GM19043 (cell line): ENCODE data around the gene UBASH3B.
"Not testable (repeated sequence)": the region's sequence is repeated elsewhere in the genome, so short reads cannot be mapped to it uniquely, and the experiment has no call there.

Experiments
- ATAC-seq: cut with Tn5 transposase; IDR thresholded peaks from one replicate; pipeline ENCODE4 v1.9.1; 2021; ENCODE audit warnings: low read depth; ENCODE audit not compliant: unreplicated experiment

The UBASH3B gene

DNA sequence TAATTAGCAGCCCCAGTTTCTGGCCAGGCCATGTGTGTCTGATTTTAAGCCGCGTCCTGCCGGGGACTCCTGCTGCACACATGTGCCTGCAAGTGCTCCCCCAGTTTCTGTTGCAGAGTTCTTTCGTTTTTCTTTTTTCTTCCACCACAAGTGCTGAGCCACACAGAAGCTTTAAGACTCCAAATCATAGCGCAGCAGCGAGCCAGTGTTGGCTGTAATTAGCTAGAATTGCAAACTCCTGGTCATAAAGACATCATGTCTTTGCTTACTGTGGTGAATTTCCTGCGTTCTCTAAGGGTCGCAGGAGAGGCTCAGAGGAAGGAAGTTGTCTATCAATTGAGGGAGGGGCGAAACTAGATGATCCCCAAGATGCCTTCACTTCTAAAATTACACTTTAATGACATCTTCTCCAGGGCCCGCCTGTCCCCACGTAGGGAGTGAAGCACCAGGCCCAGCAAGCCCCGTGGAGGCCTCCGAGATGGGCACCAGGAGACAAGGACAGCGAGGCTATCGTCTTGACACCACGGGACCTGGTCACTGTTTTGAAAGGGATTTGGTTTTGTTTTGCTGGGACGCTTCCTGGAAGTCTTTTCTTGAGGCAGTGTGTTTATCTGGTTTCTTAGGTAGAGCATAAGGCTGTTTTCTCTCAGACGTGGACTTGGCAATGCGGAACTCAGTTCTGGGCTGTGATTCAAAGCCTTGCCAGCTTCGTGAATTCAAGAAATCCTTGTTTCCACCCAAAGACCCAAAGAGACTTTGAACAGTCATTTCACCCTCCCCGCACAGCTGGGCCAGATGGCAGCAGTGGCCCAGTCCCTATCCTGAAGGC is 71.8 kb downstream of the UBASH3B start:
- ATAC-seq = peak; percentile 85

DNA sequence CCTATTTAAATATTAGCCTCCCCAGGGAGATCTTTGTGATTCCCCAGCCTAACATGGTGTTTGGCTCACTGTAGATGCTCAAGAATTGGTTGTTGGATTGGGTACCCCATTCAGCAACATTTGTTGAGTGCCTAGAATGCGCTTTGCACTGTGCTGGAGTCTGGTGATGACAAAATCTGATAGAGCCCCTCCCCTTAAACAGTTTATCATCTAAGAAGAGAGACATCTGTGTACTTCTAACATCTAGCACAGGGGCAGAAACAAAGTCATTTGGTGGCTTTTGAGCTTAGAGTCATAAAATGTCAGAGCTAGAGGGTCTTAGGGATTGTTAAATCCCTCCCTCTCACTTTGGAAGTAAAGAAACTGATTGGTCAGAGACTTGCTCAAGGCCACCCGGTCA is 73.0 kb downstream of the UBASH3B start:
- no peak for ATAC-seq

DNA sequence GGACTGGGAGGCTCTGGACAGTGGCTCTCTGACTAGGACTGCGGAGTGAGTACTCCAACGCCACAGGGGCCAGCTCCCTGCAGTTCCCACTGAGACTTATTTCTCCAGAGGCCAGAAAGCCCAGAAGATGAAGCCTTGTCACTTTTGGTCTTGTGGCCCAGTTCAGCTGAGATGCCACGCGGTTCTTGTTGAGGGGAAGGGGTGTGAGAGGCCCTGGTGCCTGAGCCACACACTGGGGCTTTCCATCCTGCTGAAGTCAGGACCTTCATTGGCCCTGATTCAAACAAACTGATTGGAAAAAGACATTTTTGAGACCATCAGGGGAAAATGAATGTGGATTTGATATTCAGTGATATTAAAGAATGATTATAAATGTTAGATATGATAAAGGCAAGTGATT is 73.6 kb downstream of the UBASH3B start:
- no peak for ATAC-seq

DNA sequence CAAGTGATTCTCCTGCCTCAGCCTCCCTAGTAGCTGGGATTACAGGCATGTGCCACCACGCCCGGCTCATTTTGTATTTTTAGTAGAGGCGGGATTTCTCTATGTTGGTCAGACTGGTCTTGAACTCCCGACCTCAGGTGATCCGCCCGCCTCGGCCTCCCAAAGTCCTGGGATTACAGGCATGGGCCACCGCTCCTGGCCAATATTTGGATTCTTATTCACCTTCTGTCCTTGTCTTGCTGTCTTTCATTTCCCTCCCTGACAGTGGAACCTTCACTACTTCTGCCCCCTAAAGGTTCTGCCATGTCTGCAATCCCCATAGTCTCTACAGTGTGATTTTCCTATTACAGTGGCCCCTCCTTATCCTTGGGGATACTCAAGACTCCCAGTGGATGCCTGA is 75.2 kb downstream of the UBASH3B start:
- not testable (repeated sequence) for ATAC-seq

DNA sequence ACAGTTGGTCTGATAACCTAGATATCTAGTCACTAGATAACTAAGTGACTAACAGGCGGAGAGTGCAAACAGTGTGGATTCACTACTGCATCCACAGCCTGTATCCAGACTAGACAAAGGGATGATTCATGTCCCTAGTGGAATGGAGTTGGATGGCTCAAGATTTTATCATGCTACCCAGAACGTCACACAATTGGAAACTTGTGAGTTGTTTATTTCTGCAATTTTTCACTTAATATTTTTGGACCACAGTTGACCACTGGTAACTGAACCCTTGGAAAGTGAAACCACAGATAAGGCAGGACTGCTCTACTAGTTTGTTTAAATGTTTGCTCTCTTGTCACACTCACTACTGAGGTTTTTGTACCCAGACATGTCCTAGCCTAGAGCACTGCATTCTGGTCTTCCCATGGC is 76.0 kb downstream of the UBASH3B start:
- ATAC-seq = no peak

DNA sequence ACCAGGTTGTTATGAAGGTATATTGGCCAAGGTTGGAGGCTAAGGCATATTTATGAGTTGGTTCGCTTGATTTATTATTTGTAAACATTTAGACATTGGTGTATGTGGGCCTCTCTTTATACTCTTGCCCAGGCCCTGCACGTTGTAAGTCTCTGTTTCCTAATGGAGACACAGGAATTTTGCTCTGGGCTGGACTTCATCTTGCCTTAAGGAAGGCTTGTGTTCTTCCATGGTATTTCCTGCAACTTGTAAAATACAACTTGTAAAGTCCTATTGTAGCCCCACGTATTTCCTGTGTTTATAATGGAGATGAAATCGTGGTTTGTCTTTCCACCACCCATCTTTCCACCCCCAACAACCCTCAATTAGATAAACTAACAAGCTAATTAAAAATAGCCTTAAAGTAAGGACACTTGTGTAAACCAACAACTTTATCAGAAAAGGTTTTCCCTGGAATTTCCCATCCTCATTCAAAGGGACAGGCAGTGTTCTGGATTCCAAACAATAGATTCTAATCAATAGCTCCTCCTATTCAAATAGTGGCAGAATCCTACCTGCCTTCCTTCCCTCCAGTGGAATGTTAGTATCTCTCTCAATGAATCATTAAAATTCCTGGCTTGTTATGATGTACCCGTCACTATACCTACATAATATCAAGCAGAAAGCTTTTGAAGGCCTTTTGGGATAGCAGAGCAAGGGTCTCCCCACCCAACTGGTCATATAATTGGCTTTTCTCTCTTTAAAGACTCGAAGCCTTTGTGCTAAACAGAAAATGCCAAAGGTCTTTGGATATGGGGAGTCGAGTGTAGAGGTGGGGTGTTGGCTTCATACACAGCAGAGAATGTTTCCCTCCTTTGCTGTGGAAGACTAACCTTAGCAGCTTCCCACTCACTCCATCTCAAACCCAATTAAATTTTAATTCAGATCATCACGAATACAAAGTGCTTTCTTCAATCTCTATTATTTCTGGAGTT is 77.1 kb downstream of the UBASH3B start:
- no peak for ATAC-seq

DNA sequence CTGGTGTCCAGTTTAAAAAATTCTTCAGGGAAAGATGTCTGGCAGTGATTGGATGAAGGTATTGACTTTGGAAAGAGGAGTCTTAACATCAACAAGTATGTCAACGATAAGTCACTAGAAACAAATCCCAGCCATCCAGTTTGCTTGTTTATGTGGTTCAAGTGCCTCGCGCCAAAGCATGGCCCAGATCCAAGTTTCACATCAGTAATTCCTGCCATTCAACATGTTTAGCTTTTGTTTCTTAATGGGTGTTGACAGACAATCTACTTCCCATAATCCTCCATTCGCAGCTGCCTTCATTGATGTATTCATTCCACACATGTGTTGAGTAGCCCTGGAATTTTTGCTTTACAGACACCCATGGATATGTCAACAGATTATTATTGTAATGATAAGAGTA is 77.8 kb downstream of the UBASH3B start:
- no peak for ATAC-seq

DNA sequence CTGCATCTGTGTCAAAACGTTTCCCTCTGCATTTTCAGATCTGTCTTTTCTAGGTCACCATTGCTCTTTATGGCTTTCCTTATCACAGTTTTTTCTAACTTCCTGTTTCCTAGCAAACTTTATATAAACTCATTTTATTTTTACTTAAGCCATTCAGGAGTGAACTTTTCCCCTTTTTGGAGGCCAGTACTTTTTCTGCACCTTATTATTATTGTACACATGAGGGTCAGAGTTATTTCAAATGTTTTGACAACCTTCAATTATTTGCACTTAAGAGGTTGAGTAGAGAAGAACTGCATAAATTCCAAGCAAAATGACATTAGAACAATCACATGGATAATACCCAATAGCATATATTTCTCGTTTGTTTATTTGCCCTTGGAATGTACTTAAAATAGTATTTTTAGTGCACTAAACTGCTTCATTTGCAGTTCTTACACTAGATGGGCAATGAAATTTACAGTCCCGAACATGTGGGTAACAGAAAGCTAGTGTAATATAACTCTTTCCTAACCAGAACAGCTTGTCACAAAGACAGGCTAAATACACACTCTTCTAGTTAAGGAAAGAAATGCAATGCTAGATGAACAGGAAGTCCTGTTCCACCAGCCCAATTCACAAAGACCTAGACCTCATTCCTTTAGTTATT is 79.5 kb downstream of the UBASH3B start:
- ATAC-seq = no peak

DNA sequence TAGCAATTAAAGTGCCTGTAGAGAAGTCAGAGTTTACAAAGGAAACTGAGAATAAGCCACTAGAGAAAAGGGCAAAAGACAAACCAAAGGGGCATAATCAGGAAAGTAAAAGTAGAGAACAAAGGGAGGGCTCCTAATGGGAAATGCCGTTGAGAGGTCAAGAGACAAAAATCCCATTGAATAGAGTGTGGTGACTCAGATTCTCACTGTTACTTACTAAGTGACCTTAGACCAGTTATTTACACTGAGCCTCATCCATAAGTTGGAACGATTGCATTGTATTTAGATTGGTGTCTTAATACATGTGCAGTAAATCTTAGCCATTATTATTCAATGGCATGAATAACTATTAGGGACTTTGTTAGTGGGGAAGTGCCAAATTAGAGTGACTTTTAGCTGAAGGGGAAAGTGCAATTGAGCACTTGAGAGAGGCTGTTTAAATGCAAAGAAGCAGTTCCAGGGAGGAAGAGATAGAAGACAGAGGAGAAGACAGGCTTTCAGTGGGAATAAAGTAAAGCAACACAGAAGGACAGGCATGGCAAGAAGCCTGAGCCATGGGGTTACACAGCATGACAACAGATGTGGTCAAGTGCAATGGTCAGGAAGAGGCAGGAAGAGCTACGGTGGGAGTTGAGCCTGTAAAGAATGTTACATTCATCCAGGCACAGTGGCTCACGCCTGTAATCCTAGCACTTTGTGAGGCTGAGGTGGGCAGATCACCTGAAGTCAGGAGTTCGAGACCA is 82.6 kb downstream of the UBASH3B start:
- no peak for ATAC-seq

DNA sequence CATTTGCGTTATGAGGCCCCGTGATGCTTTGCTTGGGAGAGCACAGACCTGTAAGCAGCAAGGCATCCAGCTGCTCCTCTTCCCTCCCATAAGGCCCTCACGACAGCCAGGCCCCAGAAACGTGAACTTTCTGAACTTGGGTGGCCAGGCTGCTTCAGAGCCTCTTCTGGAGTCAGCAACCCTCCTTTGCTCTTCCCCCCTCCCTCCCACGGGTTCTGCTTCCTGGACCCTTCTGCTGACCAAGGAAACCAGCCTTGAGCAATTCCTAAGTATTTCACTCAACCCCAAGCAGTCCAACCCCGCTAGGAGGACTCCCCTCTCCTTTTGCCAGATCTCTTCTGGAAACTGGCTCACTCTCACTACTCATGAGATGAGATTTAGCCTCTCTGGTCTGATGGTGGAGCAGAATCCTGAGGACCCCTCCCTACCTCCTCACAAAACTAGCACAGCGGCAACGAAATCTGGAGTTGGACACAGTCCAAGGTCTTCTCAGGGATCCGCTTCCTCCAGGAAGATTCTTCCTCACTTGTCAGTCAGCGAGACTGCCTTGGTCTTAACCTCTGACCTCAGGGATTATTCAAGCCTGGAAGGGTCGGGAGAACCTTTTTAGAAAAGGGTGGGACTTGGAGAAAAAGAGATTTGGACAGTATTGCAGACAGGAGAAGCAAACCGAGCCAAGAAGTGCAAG is 86.2 kb downstream of the UBASH3B start:
- no peak for ATAC-seq

DNA sequence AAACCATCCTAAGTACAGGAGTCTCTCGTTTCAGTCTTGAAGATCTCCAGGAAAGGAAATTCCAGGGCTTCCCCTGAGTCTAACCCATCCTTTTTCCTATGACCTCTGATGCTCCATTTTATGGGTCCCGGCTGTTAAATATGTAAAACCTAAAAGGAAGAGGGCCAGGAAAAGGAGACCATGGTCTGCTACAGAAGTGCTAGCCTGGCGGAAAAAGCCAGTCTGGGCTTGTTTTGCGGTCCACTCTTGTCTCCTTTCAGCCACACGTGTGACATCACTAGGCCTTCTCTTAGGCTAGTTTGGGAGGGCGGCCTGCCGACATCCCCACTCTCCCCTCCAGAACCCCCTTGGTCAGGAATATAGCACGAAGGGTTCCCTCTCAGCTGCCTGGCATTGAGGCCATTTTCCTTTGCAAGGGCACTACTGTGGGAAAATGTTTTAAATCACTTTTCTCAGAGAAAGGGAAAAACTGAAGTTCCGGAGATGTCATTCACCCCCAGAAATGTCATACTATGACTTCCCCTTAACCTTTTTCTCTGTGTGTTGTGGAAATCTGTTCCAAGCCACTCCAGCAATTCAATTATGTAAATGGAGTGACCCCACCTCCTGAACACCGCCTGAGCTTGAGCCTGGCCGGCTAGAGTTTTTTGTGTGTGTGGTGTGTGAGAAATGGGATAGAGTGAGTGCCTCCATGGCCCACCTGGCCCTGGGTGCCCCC is 86.9 kb downstream of the UBASH3B start:
- ATAC-seq = no peak

DNA sequence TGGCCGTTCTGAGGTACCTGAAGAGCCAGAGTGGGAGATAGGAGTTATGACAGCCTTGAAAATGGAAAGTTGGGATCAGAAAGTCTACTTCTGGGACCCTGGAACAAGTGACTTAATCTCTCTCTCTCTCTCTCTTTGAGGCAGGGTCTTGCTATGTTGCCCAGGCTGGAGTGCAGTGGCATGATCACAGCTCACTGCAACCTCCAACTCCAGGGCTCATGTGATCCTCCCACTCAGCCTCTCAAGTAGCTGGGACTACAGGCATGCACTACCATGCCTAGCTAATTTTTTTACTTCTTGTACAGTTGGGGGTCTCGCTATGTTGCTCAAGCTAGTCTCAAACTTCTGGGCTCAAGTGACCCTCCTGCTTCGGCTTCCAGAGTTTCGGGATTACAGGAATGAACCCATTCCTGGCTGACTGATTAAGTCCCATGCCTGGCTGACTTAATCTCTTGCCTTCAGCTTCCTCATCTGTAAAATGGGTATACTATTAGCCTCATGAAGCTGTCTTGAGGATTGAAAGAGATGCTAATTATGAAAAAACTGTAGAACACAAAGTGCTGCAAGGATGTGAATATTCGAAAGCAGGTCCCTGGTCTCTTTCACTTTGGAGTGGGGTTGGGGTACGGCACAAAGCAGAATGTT is 87.7 kb downstream of the UBASH3B start:
- no peak for ATAC-seq

DNA sequence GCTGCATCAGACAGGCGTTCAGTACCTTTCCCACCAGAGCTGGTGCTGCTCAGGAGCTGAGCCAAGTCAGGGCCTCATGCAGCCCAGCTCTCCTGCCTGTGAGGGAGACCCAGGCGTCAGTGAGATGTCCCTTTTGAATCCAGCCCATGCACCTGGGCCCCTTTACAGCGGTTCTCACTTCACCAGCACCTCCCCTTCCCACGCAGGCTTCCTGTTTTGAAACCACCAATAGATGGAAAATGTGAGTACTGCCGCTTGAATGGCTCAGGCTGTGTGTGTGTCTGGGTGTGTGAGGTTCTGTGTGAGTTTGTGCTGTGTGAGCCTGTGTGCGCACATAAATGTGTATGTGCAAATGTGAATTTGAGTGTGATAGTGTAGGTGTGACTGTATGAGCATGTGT is 88.4 kb downstream of the UBASH3B start:
- ATAC-seq = peak; percentile 38

DNA sequence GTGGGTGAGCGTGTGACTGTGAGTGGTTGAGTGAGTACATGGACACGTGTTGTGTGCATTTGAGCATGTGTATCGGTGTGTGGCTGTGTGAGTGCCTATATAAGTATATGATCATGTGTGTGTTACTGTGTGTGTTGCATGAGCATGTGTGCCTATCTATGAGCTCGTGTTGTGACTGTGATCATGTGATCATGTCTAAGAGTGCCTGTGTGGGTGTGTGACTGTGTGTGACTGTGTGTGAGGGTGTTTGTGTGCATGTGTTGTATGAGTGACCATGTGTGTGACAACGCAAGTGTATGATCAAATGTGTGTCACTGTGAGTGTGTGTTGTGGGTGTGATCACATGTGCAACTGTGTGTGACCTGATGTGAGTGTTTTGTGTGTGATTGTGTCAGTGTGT is 88.8 kb downstream of the UBASH3B start:
- no peak for ATAC-seq

DNA sequence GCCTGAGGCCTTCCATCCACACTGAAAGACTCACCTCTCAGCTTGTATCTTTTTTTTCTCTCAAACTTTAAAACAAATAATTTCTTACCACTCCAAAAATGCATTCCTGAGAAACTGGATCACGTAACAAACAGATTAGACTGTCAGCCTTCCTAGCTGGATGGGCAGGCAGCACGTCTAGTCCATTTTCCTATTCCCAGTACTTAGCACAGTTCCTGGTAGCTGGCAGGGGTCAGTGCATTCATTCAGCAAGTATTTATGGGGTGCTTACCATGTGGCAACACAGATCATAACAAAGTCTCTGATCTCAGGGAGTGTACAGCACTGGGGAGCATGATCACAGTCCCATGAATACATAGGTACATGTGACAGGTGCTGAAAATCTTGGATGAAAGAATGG is 89.6 kb downstream of the UBASH3B start:
- no peak for ATAC-seq

DNA sequence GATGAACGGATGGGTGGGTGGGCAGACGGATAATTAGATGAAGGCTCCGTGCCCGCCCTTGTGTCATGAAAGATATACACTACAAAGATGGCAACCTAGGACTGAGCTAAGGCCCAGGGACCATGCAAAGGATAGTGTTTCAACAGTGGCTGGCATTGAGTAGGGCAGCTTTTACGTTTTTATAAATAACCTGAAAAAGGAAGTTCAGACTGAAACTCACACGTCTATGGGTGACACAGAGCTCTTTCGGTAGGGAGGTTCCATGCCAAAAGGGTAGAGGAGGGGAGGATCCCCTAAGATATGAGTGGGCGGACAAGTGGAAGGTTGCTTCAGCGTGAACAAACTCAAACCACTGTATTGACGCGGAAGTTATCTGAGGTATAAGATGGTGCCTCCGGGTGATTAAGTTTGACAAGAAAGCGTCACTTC is 90.5 kb downstream of the UBASH3B start:
- ATAC-seq = peak; percentile 75

DNA sequence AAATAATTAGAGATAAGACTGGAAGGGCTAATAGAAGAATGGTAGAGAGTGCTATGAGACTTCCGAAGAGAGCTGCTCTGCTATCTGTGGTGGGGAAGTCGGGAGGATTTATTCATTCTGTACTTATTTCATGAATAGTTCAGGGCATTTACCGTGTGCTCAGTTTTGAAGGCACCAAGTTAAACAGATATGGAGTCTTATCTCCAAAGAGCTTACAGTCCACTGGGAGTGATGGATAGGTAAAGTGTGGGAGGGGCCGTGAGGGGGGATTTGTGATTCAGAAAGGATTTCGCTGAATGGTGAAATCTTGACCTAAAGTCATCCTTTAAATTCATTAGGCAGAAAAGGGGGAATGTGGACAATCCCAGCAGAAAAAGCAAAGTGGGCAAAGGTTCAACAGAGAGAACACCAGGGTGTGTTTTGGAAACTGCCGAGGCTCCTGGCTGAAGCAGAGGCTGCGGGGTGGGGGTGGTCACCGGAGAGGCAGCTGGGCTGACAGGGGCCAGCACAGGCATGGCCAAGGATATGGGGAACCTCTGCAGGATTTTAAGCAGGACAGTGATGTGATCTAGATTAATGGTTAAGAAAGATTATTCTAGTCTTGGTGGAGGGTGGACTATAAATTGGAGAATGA is 91.2 kb downstream of the UBASH3B start:
- ATAC-seq = no peak

DNA sequence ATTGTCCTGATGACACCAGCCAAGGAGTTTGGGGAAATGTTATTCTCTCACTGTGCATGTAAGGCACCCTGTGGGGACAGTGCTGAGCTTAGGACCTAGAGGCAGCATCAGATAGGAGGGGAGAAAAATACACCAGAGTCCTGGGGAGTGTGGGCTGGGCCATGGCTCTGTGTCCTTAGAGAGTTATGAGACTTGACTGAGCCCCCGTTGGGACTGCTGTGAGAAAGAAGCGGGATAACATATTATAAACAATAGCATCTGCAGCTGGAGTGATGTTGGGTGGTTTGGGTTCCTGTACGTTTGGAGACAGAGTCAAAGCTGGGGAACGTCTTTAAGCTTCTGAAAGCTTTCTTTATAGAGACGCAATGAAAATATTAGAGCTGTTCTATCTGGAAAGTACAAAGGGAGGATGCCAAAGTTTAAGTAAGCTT is 91.8 kb downstream of the UBASH3B start:
- ATAC-seq = no peak
